SU-DHL-6 (cell line): ENCODE measurements around the gene GSN.

ENCODE experiments used
- CTCF ChIP-seq: fragments of 200-600 bp; sonication (generic); IDR thresholded peaks from one replicate; pipeline ENCODE4 v1.5.1; 2017; ENCODE audit warnings: antibody characterized with exemption, mild to moderate bottlenecking, low read length, moderate library complexity; ENCODE audit not compliant: insufficient read depth, poor library complexity, severe bottlenecking
- EZH2phosphoT487 ChIP-seq: fragments of 200-600 bp; sonication (generic), shearing (Covaris generic); conservative IDR thresholded peaks from 2 replicates; pipeline ENCODE4 v1.6.1; 2018; ENCODE audit warnings: mild to moderate bottlenecking, antibody characterized with exemption, low read length, moderate library complexity, mixed read lengths

GRCh38 chr9:121364886-121365285, 96.9 kb downstream of the GSN start:
- TF ChIP-seq CTCF: no peak
- no peak for TF ChIP-seq EZH2phosphoT487
